HEK293T (cell line): ENCODE data around the gene CHTOP.

Experiments
- BHLHE40 ChIP-seq: fragments of 450-650 bp; IDR thresholded peaks from 2 replicates; pipeline ENCODE4 v1.6.1; 2016; ENCODE audit warnings: mild to moderate bottlenecking, moderate library complexity, borderline replicate concordance
- FOXM1 ChIP-seq: fragments of 450-650 bp; IDR thresholded peaks from 2 replicates; pipeline ENCODE4 v1.6.1; 2017; ENCODE audit warnings: mild to moderate bottlenecking, borderline replicate concordance
- SP1 ChIP-seq: fragments of 450-650 bp; IDR thresholded peaks from 2 replicates; pipeline ENCODE4 v1.6.1; 2017

DNA sequence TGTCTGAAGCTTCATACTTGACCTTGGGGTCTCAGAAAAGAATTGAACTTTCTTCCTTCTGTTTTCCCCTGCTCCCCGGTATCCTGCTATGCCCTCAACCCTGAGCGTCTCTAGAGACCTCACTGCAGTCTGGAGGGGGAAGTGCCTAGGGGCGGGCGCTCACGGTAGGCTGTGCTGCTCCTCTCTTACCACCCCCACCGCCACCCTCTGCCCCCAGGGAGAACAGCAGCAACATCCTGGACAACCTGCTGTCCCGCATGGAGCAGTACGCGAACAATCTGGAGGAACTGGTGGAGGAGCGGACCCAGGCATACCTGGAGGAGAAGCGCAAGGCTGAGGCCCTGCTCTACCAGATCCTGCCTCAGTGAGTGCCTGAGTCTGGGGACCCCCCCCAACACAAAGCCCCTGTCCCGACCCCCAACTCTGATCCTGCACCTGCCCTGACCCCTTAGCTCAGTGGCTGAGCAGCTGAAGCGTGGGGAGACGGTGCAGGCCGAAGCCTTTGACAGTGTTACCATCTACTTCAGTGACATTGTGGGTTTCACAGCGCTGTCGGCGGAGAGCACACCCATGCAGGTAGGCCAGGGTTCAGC lies 55.0 kb downstream of the CHTOP start:
- TF ChIP-seq FOXM1 (no peak), BHLHE40 (no peak), SP1 (no peak)
